OCI-LY3 (cell line): Measurements from ENCODE around the gene NIFK.

Experiments
- CTCF ChIP-seq: fragments of 200-600, 300-600 bp; sonication (generic); IDR thresholded peaks from 2 replicates; pipeline ENCODE4 v1.5.1; 2014; ENCODE audit warnings: antibody characterized with exemption, low read length, low read depth
- EZH2phosphoT487 ChIP-seq: fragments of 200-600 bp; shearing (Covaris generic); IDR thresholded peaks from 2 replicates; pipeline ENCODE4 v1.6.1; 2018; ENCODE audit warnings: antibody characterized with exemption, mixed run types, low read depth

DNA sequence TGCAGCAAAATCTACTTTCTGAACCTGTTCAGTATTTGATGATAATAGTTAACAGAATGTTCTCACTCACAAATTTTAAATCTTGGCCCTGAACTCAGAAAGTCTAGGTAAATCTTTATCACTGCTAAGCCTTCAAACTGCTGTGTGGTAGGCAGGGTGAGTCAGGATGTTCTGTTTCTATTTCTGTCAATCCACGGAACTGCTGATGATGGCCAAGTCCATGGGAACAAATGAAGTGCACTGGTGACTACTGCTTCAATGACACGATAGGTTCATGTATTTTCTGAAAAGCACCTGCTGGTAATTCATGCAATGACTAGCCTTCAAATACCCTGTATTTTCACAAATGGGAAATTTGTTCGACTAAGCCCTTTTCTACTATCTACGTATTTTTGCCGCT is 14.2 kb downstream of the NIFK start:
- no peak for TF ChIP-seq CTCF
- TF ChIP-seq EZH2phosphoT487 = no peak
